ENCODE data around the gene ZCCHC13. TPM values are rescaled to one million over a fixed set of nuclear protein-coding genes. Genes with fewer than 3 reads are reported as not detected.
"Not testable (repeated sequence)": the region's sequence is repeated elsewhere in the genome, so short reads cannot be mapped to it uniquely, and the experiment has no call there.

The ZCCHC13 gene
- total RNA-seq = not detected

- DNase-seq (ENCODE audit: low spot score) (no peak), ATAC-seq (no peak)
Observed at GRCh38 chrX:74304016-74304415, at the start of gene ZCCHC13. Gene ZCCHC13, plus strand, starts transcription at chrX:74304180. Its CDS starts 87 bp downstream, at chrX:74304267.

GRCh38 chrX:74258111-74258510, 45.9 kb upstream of the ZCCHC13 start:
- DNase-seq (ENCODE audit: low spot score); ATAC-seq: not testable (repeated sequence)

DNA sequence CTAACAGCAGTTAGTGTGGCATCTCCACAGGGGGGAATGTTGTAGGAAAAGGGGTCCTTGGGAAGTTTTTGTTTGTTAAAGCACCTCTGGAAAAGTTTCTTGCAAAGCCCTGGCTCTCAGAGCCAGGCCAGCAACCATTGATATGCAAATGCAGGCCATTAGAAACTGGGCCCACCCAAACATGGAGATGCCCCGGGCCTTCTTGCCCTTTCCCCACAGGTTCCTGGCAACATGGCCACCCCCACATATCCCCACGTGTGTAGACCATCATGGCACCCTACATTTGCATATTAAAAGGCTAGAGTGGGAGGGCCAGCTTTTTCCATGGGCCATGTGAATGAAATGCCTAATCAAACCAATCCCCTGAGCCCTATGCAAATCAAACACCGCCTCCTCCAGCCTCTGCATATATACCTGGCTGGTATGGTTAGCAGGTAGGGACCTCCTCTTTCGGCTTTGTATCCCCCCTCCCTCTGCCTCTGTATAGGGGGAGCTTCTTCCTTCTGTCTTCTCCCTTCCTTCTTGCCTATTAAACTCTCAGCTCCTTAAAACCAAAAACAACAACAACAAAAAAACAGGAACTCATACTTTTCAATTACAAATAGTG, 44.0 kb upstream of the ZCCHC13 start:
- DNase-seq (ENCODE audit: low spot score) (no peak), ATAC-seq (no peak)

GRCh38 chrX:74262452-74263209, 41.3 kb upstream of the ZCCHC13 start:
- DNase-seq (ENCODE audit: low spot score) = no peak
- ATAC-seq = no peak

- DNase-seq (ENCODE audit: low spot score) = no peak
Observed at GRCh38 chrX:74270393-74270792, 33.6 kb upstream of the ZCCHC13 start.

GRCh38 chrX:74272230-74272629, 31.8 kb upstream of the ZCCHC13 start:
- DNase-seq (ENCODE audit: low spot score) (no peak), ATAC-seq (no peak)

More at GRCh38 chrX:74270393-74270792, 33.6 kb upstream of the ZCCHC13 start:
- no peak for ATAC-seq

DNA sequence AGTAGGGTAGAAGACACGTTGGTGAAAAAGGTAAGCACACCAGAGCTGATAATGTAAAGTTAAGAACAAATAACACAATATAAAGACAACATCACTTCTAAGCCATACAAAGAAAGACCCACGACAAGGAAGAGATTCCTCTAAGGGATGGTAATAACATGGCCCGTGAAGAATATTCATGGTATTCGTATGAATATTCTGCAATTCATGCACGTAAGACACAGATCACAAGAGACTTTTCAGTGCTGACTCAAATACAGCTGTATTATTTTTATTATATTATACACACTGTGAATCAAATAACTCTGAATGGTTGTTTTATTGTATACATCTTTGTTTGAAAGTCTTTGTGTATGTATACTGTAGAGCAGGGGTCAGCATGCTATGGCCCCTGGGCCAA, 29.5 kb upstream of the ZCCHC13 start:
- DNase-seq (ENCODE audit: low spot score) (no peak), ATAC-seq (no peak)

DNA sequence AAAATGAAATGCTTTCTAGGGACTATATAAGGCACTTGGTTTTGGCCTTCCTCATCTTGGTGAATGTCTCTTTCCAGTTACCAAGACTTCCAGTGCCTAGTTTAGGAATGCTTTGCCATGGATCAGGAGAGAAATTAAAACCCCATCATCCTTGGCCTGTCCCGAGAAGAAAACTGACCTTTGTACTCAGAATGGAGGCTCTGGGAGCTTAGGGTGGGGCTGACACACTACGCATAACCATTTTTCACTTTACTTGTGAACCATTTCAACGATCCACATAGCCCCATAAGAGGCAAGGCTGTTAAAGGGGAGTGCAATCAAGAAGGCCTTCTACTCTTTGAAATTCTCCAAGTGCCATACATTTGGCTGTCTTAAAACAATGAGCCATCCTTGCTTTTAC, 26.7 kb upstream of the ZCCHC13 start:
- no peak for ATAC-seq

GRCh38 chrX:74277846-74278245, 26.1 kb upstream of the ZCCHC13 start:
- DNase-seq (ENCODE audit: low spot score) = no peak
- no peak for ATAC-seq

More for the DNA sequence above, 26.7 kb upstream of the ZCCHC13 start:
- no peak for DNase-seq (ENCODE audit: low spot score)

DNA sequence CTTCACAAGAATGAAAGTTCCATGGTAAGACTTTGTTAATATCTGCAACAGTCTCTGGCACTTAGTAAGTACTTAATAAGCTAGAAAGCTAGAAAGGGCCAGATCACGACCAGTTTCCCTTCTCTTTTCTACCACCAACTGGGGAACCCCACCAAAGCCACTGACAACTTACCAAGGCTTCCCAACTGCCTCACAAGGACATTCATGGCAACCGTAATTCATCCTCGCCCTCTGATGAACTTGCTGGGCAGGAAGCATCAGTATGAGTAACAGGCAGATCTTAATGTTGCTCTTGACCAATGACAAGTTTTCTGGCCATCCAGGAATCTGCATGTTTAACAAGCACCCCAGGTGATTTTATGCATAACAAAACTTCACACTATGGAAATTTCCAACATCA, 23.2 kb upstream of the ZCCHC13 start:
- DNase-seq (ENCODE audit: low spot score) (no peak), ATAC-seq (no peak)

GRCh38 chrX:74284391-74284952, 19.5 kb upstream of the ZCCHC13 start:
- ATAC-seq (no peak), DNase-seq (ENCODE audit: low spot score) (no peak)

DNA sequence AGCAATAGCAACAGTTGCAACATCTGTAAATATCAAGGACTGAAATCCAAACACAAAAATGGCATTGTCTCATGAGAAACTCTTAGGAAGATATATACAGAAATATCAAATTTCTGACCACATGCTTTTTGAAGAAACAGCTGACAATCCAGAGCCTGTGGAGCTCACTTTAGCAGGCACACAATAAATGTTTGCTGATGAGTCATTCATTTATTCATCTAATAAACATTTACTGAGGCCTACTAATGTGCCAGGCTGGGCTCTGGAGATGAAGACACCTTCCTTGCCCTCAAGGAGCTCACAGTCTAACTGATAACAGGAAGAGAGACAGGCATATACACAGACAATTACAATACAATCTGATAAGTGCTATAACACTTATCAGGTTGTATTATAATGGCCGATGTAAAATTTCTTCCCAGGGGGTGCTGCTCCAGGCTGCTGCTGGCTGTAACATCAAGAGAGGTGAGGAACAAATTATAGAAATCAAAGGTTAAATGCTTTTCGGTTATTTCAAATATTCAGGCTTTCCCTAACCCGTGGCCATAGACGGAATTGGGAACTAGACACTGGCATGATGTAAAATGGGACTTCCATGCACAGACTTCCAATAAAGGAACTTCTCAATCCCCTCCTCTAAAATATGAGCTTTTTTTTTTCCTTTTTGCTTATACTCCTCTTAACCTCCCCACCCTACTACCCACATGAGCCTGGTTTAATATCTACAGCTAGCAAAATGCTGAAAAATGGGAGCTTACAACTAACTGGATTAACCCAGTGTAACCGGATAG, 16.8 kb upstream of the ZCCHC13 start:
- ATAC-seq (no peak), DNase-seq (ENCODE audit: low spot score) (no peak)

DNA sequence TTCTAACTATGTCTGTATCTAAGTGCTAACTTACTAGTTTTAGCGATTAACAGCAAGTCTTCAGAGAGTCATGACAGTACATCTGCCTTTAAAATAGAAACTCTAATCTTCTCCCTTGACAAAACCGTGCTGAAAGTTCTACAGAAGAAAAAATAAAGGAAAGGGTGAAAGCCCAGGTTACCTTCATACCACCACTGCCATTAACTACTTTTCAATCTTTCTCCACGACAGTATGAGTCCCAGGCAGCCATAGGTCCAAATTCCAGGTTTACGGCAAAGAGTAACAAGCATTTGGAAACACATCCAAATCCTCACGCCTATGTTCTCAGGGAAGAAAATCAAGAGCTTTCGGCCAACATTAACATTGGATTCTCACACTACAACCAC, 12.4 kb upstream of the ZCCHC13 start:
- ATAC-seq = peak; percentile 35
- no peak for DNase-seq (ENCODE audit: low spot score)

DNA sequence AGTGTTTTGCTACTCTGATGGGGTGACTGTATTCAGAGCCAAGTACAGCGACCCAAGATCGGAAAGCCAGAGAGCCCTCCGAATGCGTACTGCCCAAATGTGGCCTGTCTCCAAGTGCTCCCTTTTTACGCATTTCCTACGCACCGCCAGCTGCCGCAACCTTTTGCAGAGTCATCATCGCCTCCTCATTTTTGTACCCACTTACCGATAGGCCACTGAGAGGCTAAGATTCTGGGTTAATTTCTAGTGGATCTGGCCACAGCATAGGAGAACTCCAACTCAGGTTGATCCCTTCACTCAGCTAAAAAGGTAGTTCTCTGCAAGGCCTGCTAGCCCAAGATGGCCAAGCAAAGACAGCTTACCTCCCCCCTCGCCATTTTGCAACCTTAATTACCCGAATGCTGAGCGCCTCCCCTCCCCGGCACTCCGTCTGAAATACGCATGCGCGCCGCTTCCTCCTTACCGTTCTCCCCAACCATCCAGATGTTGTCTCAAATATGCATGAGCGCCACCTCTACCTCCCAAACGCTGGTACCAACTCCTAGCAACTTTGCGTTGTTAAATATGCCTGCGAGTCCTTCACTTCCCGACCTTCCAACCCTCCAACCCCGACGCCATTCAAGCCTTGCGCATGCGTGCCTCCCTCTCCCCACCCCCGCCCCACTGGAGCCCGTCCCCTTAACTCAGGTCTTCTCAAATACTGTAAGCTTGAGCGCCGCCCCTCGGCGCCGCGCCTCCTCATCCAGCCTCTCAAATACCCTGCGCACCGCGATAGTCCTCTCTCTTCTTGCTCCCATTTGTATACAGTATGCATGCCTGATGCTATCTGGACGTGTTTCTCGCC, 11.8 kb upstream of the ZCCHC13 start:
- ATAC-seq (peak; percentile 90), DNase-seq (ENCODE audit: low spot score) (peak; percentile 84)

DNA sequence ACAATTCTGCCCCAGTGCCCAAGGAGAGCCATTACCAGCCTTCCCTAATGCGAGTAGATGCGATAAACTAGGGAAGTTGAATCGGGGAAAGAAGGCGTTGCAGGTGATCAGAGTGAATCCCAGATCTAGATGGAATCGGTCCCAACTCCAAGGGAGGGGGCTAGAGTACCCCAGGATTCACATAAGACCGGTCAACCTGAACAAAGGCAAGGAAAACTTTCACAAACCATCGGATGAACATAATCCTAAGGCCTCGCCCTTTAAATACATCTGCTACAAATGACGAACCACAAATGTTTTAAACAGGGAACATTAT, 11.2 kb upstream of the ZCCHC13 start:
- DNase-seq (ENCODE audit: low spot score) = no peak
- peak; percentile 6 for ATAC-seq

GRCh38 chrX:74293343-74293946, 10.5 kb upstream of the ZCCHC13 start:
- DNase-seq (ENCODE audit: low spot score) = peak; percentile 78
- ATAC-seq = peak; percentile 78

DNA sequence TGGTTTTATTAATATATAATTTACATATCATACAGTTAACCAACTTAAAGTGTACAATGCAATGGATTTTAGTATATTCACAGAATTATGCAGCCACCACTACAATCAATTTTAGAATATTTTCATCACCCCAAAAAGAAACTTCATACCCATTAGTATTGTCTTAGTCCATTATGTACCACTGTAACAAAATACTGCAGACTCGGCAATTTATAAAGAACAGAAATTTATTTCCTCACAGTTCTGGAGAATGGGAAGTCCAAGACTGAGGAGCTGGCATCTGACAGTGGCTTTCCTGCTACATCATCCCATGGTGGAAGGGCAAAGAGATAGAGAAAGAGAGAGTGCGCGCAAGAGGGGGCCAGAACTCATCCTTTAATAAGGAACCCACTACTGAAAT, 8.9 kb upstream of the ZCCHC13 start:
- ATAC-seq (no peak), DNase-seq (ENCODE audit: low spot score) (no peak)

DNA sequence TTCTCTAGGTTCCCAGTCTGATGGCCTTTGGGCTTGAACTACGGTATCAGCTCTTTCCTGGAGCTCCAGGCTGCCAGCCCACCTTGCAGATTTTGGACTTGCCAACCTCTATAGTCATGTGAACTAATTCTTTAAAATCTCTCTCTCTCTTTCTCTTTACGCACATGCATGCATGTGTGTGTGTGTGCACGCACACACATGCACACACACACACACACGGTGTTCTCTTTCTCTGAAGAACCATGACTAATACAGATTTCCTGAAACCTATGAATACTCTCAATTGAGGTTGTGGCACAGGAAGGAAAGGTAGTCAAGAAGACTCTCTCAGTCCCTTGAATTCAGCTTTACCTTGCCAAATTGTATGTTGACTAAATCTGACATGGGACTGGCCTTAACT, 6.2 kb upstream of the ZCCHC13 start:
- DNase-seq (ENCODE audit: low spot score) (no peak), ATAC-seq (no peak)

DNA sequence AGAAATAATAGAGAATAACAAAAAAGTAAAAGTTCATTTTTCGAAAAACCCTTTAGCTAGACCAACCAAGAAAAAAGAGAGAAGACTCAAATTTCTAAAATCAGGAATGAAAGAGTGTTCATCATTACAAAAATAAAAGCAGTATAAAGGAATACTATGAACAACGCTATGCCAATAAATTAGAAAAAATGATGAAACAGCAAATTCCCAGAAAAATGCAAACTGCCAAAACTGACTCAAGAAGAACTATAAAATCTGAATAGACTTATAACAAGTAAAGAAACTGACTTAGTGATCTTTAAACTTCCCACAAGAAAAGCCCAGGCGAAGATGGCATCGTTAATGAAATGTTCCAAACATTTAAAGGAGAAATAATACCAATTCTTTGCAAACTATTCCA, 3.1 kb upstream of the ZCCHC13 start:
- ATAC-seq = no peak
- no peak for DNase-seq (ENCODE audit: low spot score)

DNA sequence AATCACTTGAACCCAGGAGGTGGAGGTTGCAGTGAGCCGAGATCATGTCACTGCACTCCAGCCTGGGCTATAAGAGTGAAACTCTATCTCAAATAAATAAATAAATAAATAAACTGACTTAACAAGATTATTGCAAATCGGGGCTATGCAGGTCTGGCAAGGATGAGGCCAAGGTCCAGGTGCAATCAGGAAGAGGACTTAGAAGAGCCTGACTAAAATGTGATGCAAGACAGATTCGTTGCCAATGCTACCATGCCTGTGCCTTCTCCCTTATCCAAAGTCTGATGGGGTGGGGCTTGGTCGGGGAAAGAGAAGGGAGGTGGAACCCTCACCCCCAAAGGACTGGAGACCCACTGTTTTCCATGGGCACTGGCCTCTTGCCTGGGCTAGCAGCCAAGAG, 14.7 kb downstream of the ZCCHC13 start:
- ATAC-seq = no peak
- DNase-seq (ENCODE audit: low spot score) = no peak

Data from left lobe of liver (tissue), 2 donors.